ENCODE data around the gene IDH3B. TPM values are rescaled to one million over a fixed set of nuclear protein-coding genes. Genes with fewer than 3 reads are reported as not detected.

IDH3B gene
- total and polyA plus RNA-seq, 2 of the 8 experiments (the other 6 are each of a cell fraction or from before 2014, with no cell fraction given): 110 to 167 TPM

DNA sequence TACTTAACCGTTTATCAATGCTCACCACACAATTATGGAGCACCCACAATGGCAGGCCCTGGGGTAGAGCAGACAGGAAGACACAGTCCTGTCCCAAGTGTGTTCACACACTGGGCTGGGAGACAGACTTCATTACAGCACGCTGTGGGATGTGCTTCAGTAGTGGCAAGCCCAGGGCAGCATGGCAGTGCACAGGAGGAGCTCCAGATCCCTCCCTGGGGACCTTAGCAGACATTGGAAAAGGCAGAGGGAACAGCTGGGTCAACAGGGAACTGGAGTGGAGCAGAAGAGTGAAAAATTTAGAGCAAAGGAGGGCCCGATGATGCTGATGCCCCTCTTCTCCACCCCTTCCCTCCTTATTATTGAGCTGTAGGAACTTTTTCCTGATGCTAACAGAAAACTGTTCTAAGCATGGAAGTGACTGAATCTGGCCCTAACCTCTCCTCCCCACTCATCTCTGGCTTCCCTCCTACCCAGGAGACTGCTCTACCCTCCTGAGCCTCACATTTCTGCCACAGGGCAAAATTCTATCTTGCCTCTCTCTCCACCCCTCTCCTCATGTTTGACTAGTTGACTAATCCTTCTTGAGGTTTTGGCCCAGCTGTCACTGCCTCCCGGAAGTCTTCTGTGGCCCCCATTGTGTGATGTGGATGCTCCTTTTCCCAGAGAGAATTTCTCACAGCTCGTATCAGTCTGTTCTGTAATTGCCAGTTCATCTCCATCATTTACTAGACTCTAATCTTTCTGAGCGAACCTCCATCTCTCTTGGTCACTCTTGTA lies 52.9 kb downstream of the IDH3B start:
- no peak overlapping the region for H3K4me2 ChIP-seq (ENCODE audit: insufficient read depth in 1 of 2, low read depth in 2 of 2, low read length in 2 of 2)
- H3K9ac ChIP-seq (replicated peaks in 1 of 4; ENCODE audit: extremely low read depth in 1 of 4, low read depth in 3 of 4, low read length in 3 of 4): no peak overlapping the region
- no peaks in the 10 kb centered on the region for H3K79me1 ChIP-seq (ENCODE audit: low read depth, low read length)
- H3K23ac ChIP-seq (ENCODE audit: insufficient read length): no peak overlapping the region
- H3K4me3 ChIP-seq (ENCODE audit: extremely low read depth in 1 of 4, insufficient read depth in 2 of 4, low read depth in 3 of 4, low read length in 4 of 4): no peak overlapping the region
- no peak overlapping the region for H2BK20ac ChIP-seq (ENCODE audit: low read length)
- no peak overlapping the region for H4K5ac ChIP-seq (ENCODE audit: insufficient read length, low read depth, low read length)
- no peak overlapping the region for H2BK12ac ChIP-seq (ENCODE audit: low read depth, low read length)
- 72% methylated on average over 6 of the region's 6 CpGs; no CpG with 5 or more reads in 1 of the 2 experiments for WGBS, 2 experiments (ENCODE audit: extremely low coverage in 1 of 2, insufficient coverage in 1 of 2, insufficient read length in 1 of 2, insufficient replicate concordance in 2 of 2, low coverage in 1 of 2, low lambda C conversion rate in 2 of 2, missing lambda C conversion rate in 1 of 2)
- no peaks in the 10 kb centered on the region for H3K4me1 ChIP-seq (replicated peaks in 1 of 4; ENCODE audit: control insufficient read depth in 3 of 4, insufficient read depth in 4 of 4, low read length in 3 of 4)
- no peak overlapping the region for H2AK5ac ChIP-seq (ENCODE audit: low read depth, low read length)
- no peaks in the 10 kb centered on the region for H4K20me1 ChIP-seq (replicated peaks in 1 of 2; ENCODE audit: control insufficient read depth in 1 of 2, insufficient read depth in 2 of 2, low read length in 2 of 2)
- ChIA-PET POLR2A (ENCODE audit: partially characterized antibody) (no interaction called here), CTCF (ENCODE audit: partially characterized antibody) (interaction anchor here (1.2 kb wide), 1 partner anchor 90 kb away, joined by 3 read pairs; no protein-coding TSS in a partner anchor)
- FAIRE-seq (no peak), DNase-seq (ENCODE audit: low read depth in 1 of 2, low spot score in 2 of 2) (no peak)
- no peak overlapping the region for H3K14ac ChIP-seq (ENCODE audit: insufficient read length)
- H4K8ac ChIP-seq (ENCODE audit: extremely low read depth, insufficient read depth, low read length): no peak overlapping the region
- no peak overlapping the region for H3K4ac ChIP-seq (replicated peaks; ENCODE audit: insufficient read length, low read depth, low read length)
- H3K79me2 ChIP-seq (ENCODE audit: control insufficient read depth in 1 of 2, insufficient read depth in 2 of 2, low read length in 2 of 2): no peaks in the 10 kb centered on the region
- no peaks in the 10 kb centered on the region; a peak in 1 of 8 replicates for H3K36me3 ChIP-seq (ENCODE audit: control insufficient read depth in 2 of 4, insufficient read depth in 4 of 4, low read length in 3 of 4)
- H3K18ac ChIP-seq (ENCODE audit: extremely low read depth, low read length): no peak overlapping the region
- H3K23me2 ChIP-seq (ENCODE audit: low read depth, low read length): no peaks in the 10 kb centered on the region; the same call in 1 of the 2 replicates
- H2AFZ ChIP-seq (ENCODE audit: low read length): no peak overlapping the region
- no peak overlapping the region for H2BK5ac ChIP-seq (ENCODE audit: low read depth, low read length)
- no peak overlapping the region for H4K91ac ChIP-seq (replicated peaks; ENCODE audit: insufficient read length, low read length)
- no peak overlapping the region for H3K56ac ChIP-seq (replicated peaks; ENCODE audit: insufficient read length, low read depth, low read length)
- H2BK15ac ChIP-seq (ENCODE audit: low read length): no peak overlapping the region
- no peak overlapping the region for H3K27ac ChIP-seq (ENCODE audit: low read depth, low read length)
- H3K9me3 ChIP-seq (ENCODE audit: insufficient read depth in 2 of 2, low read depth in 1 of 2, low read length in 1 of 2): peaks cover 3 to 6% of the 10 kb centered on the region in 2 experiments; a peak in 3 of 4 replicates
- no peak overlapping the region for H2BK120ac ChIP-seq (replicated peaks; ENCODE audit: low read depth, low read length)
- H3K27me3 ChIP-seq (replicated peaks in 1 of 4; ENCODE audit: control insufficient read depth in 3 of 4, extremely low read depth in 1 of 4, insufficient read depth in 3 of 4, low read length in 3 of 4): peaks cover 0 to 3% (median 0%) of the 10 kb centered on the region in 4 experiments; a peak in 1 of 7 replicates
- TF ChIP-seq EP300 (IDR thresholded peaks at IDR 0.05; ENCODE audit: borderline replicate concordance in 1 of 2, low read depth in 2 of 2, low read length in 2 of 2) (no peak), SUZ12 (IDR thresholded peaks at IDR 0.05; ENCODE audit: low read length) (no peak), GTF2F1 (IDR thresholded peaks at IDR 0.05; ENCODE audit: borderline replicate concordance, low read depth, low read length) (no peak), MAX (IDR thresholded peaks at IDR 0.05) (no peak), TCF12 (IDR thresholded peaks at IDR 0.05; ENCODE audit: low read depth, low read length) (no peak), TAF7 (optimal IDR thresholded peaks at IDR 0.05; ENCODE audit: borderline replicate concordance, low read depth, low read length) (no peak)
- TF ChIP-seq, protein P1, sequence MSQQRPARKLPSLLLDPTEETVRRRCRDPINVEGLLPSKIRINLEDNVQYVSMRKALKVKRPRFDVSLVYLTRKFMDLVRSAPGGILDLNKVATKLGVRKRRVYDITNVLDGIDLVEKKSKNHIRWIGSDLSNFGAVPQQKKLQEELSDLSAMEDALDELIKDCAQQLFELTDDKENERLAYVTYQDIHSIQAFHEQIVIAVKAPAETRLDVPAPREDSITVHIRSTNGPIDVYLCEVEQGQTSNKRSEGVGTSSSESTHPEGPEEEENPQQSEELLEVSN (IDR thresholded peaks at IDR 0.05): no peak
- TF ChIP-seq, protein P2, sequence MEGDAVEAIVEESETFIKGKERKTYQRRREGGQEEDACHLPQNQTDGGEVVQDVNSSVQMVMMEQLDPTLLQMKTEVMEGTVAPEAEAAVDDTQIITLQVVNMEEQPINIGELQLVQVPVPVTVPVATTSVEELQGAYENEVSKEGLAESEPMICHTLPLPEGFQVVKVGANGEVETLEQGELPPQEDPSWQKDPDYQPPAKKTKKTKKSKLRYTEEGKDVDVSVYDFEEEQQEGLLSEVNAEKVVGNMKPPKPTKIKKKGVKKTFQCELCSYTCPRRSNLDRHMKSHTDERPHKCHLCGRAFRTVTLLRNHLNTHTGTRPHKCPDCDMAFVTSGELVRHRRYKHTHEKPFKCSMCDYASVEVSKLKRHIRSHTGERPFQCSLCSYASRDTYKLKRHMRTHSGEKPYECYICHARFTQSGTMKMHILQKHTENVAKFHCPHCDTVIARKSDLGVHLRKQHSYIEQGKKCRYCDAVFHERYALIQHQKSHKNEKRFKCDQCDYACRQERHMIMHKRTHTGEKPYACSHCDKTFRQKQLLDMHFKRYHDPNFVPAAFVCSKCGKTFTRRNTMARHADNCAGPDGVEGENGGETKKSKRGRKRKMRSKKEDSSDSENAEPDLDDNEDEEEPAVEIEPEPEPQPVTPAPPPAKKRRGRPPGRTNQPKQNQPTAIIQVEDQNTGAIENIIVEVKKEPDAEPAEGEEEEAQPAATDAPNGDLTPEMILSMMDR (IDR thresholded peaks at IDR 0.05; ENCODE audit: control extremely low read depth in 1 of 3, insufficient read depth in 1 of 3, low read depth in 1 of 3, low read length in 3 of 3): no peak

All from H1 (cell line).